ENCODE data around the gene RHBDD1. TPM values are rescaled to one million over a fixed set of nuclear protein-coding genes. Genes with fewer than 3 reads are reported as not detected.

Gene RHBDD1
- total and polyA plus RNA-seq, 7 donors, result 1.8 to 28.0 (median 17.5) TPM

GRCh38 chr2:226902041-226902966, 66.5 kb downstream of the RHBDD1 start:
- intact Hi-C loops (cut with DNase I), result no loop called here
- TF ChIP-seq POLR2AphosphoS5 (IDR thresholded peaks at IDR 0.05), result no peak
- TF ChIP-seq EP300 (IDR thresholded peaks at IDR 0.05), result no peak
- no peak for TF ChIP-seq POLR2A (IDR thresholded peaks at IDR 0.05)
- TF ChIP-seq CTCF (IDR thresholded peaks at IDR 0.05), result no peak
- Histone ChIP-seq H3K36me3 (no peaks in the 10 kb centered on the region), H3K27ac (no peak overlapping the region), H3K27me3 (no peaks in the 10 kb centered on the region), H3K4me1 (no peaks in the 10 kb centered on the region), H3K9me3 (no peaks in the 10 kb centered on the region), H3K4me3 (no peak overlapping the region)
- no peak for DNase-seq
- 91 to 94% methylated on average over 6 of the region's 6 CpGs for WGBS, 2 donors

GRCh38 chr2:226903179-226903578, 67.3 kb downstream of the RHBDD1 start:
- H3K27me3 ChIP-seq, result no peaks in the 10 kb centered on the region

DNA sequence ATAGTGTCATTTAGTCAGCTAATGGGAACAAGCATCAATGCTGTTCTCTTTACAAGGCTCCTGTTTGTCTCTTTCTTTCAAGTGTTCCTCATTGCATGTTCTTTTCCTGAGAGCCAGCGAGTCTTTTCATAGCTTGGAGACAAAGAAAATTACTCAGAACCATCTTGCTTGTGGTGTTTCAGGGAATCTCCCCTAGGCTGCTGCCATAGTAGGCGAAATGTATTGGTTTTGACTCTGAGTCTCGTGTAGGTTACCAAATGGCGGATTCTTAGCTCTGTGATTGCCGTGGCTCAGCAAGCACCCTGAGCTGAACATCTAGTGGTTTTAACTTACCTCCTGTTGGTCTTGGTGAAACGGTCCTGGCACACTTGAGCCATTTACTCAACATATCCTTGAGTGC, 68.7 kb downstream of the RHBDD1 start:
- WGBS, 2 donors, result 84 to 94% methylated on average over 6 of the region's 6 CpGs
- Histone ChIP-seq H3K36me3 (no peaks in the 10 kb centered on the region), H3K9me3 (no peaks in the 10 kb centered on the region), H3K4me1 (peaks cover 0 to 6% (median 2%) of the 10 kb centered on the region in 4 donors), H3K4me3 (no peak overlapping the region), H3K27ac (no peak overlapping the region), H3K27me3 (no peaks in the 10 kb centered on the region)
- intact Hi-C loops (cut with DNase I), result no loop called here
- TF ChIP-seq CTCF (IDR thresholded peaks at IDR 0.05), result no peak
- no peak for TF ChIP-seq POLR2AphosphoS5 (IDR thresholded peaks at IDR 0.05)
- no peak for TF ChIP-seq EP300 (IDR thresholded peaks at IDR 0.05)
- TF ChIP-seq POLR2A (IDR thresholded peaks at IDR 0.05), result no peak
- no peak for DNase-seq

More at GRCh38 chr2:226903179-226903578, 67.3 kb downstream of the RHBDD1 start:
- TF ChIP-seq CTCF (IDR thresholded peaks at IDR 0.05) (no peak), EP300 (IDR thresholded peaks at IDR 0.05) (no peak), POLR2A (IDR thresholded peaks at IDR 0.05) (no peak), POLR2AphosphoS5 (IDR thresholded peaks at IDR 0.05) (no peak)
- no peak overlapping the region for H3K27ac ChIP-seq
- H3K9me3 ChIP-seq, result no peaks in the 10 kb centered on the region
- H3K36me3 ChIP-seq, result no peaks in the 10 kb centered on the region
- WGBS, 2 donors, result 90 to 92% methylated on average over 4 of the region's 4 CpGs
- no peak for DNase-seq
- intact Hi-C loops (cut with DNase I), result no loop called here
- H3K4me1 ChIP-seq, result peaks cover 0 to 3% (median 0%) of the 10 kb centered on the region in 4 donors
- H3K4me3 ChIP-seq, result no peak overlapping the region

GRCh38 chr2:226905718-226906117, 69.9 kb downstream of the RHBDD1 start:
- no peak for TF ChIP-seq POLR2AphosphoS5 (IDR thresholded peaks at IDR 0.05)
- TF ChIP-seq CTCF (IDR thresholded peaks at IDR 0.05), result no peak
- TF ChIP-seq POLR2A (IDR thresholded peaks at IDR 0.05), result no peak
- no peak for TF ChIP-seq EP300 (IDR thresholded peaks at IDR 0.05)
- Histone ChIP-seq H3K4me1 (peaks cover 0 to 6% (median 2%) of the 10 kb centered on the region in 4 donors), H3K27me3 (no peaks in the 10 kb centered on the region), H3K4me3 (no peak overlapping the region), H3K9me3 (no peaks in the 10 kb centered on the region), H3K36me3 (no peaks in the 10 kb centered on the region), H3K27ac (no peak overlapping the region)
- intact Hi-C loops (cut with DNase I), result no loop called here
- DNase-seq, result no peak
- WGBS, 2 donors, result 55 to 91% methylated on average over 6 of the region's 6 CpGs
